SJSA1 (cell line): ENCODE results near the gene SLC13A3. TPM values are rescaled to one million over a fixed set of nuclear protein-coding genes. Genes with fewer than 3 reads are reported as not detected.

Experiments used
- DNase-seq, 2 experiments: peaks; one replicate each; pipeline ENCODE4 v3.0.0-alpha.2; 2015 to 2020; ENCODE audit warnings: low spot score in 2 of 2, low read depth in 1 of 2
- H3K27ac ChIP-seq: fragments of 250-450 bp; sonication (Bioruptor Pico); 2 replicates; pipeline ENCODE4 v1.5.1; 2020; ENCODE audit warnings: mild to moderate bottlenecking, moderate library complexity
- H3K27me3 ChIP-seq: fragments of 250-450 bp; sonication (Bioruptor Pico); replicated peaks from 2 replicates; pipeline ENCODE4 v1.5.1; 2020; ENCODE audit warnings: mild to moderate bottlenecking, moderate library complexity
- H3K36me3 ChIP-seq: fragments of 250-450 bp; sonication (Bioruptor Pico); 2 replicates; pipeline ENCODE4 v1.5.1; 2020; ENCODE audit warnings: mild to moderate bottlenecking
- H3K4me1 ChIP-seq: fragments of 250-450 bp; sonication (Bioruptor Pico); replicated peaks from 2 replicates; pipeline ENCODE4 v1.6.1; 2021; ENCODE audit warnings: mild to moderate bottlenecking
- H3K4me3 ChIP-seq: fragments of 250-450 bp; sonication (Bioruptor Pico); 2 replicates; pipeline ENCODE4 v1.5.1; 2020; ENCODE audit warnings: mild to moderate bottlenecking
- H3K9me3 ChIP-seq: fragments of 250-450 bp; sonication (Bioruptor Pico); replicated peaks from 2 replicates; pipeline ENCODE4 v1.5.1; 2020; ENCODE audit warnings: mild to moderate bottlenecking
- total RNA-seq: library from RNA; depleted of rRNA; stranded (reverse); fragments of >200 nt; shearing (Covaris generic); gene quantifications from 2 replicates; pipeline ENCODE4 v1.2.3, GENCODE V29; 2014

SLC13A3 gene
- total RNA-seq, 1 experiment from 2014 or later, result not detected

DNA sequence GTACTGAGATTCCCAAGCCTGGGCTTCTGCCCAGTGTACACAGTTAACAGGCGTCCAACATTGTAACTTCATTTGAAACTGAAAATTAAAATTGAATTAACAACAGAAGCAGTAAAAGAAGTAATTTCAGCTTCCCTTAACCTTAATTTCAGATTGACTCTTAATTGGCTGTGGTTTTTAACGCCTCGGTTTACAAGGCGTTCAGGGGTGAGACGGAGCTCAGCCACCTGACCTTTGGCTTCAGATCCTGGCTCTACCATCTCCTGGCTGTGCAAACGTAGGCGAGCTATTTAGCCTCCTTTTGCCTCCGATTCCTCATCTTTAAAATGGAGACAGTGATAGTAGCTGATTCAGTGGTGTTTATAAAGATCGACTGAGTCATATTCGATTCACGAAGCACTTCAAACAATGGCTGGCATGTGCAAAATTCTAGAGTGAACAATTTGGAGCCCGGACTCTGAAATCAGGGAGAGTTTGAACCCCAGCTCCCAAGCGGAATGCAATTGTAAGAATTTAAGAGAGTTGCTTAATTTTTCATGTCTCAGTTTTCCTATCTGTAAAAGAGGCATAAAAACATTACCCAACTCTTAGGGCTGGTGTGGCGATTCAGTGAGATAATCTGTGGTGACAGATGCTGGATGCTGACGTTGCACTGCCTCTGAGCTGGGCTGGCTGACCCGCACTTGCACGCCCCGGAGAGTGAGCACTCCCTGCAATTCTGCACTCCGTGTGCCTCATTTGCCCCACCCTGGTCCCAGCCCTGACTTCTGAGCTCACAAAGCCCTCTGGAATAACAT is 77.3 kb downstream of the SLC13A3 start:
- DNase-seq, result peak in 1 of 2 experiments; percentile 3
- Histone ChIP-seq H3K4me3 (no peak overlapping the region), H3K27ac (no peak overlapping the region), H3K4me1 (no peaks in the 10 kb centered on the region), H3K27me3 (peaks cover 15% of the 10 kb centered on the region), H3K36me3 (no peaks in the 10 kb centered on the region), H3K9me3 (no peaks in the 10 kb centered on the region)

DNA sequence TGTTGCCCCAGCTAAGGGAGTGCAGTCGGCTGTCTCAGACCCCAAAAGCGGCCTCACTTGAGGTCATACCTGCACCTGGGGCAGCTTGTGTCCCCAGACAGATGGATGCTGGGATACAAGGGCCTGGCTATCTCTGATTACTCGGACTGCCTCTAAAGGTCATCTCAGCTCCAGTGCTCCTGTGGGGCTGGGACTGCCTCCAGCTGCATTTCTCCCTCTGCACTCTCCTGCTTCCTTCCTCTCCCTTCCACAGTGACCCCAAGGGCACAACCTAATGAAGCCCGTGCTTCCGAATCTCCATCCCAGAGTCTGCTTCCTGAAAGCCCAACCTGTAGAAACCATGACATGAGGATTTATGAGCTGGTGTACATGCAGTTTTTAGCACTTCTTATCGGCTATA is 78.0 kb downstream of the SLC13A3 start:
- Histone ChIP-seq H3K27me3 (peaks cover 18% of the 10 kb centered on the region), H3K4me1 (no peaks in the 10 kb centered on the region), H3K27ac (no peak overlapping the region), H3K9me3 (no peaks in the 10 kb centered on the region), H3K4me3 (no peak overlapping the region), H3K36me3 (no peaks in the 10 kb centered on the region)
- DNase-seq, result no peak

- DNase-seq, result no peak
- H3K27me3 ChIP-seq, result peaks cover 18% of the 10 kb centered on the region
- no peaks in the 10 kb centered on the region for H3K36me3 ChIP-seq
- no peak overlapping the region for H3K27ac ChIP-seq
- H3K9me3 ChIP-seq, result no peaks in the 10 kb centered on the region
- no peak overlapping the region for H3K4me3 ChIP-seq
- no peaks in the 10 kb centered on the region for H3K4me1 ChIP-seq
Observed at GRCh38 chr20:46572790-46573189, 78.5 kb downstream of the SLC13A3 start.

- peaks cover 18% of the 10 kb centered on the region for H3K27me3 ChIP-seq
- H3K4me1 ChIP-seq, result no peaks in the 10 kb centered on the region
- H3K27ac ChIP-seq, result no peak overlapping the region
- no peak overlapping the region for H3K4me3 ChIP-seq
- no peak for DNase-seq
- H3K36me3 ChIP-seq, result no peaks in the 10 kb centered on the region
- H3K9me3 ChIP-seq, result no peaks in the 10 kb centered on the region
Observed at GRCh38 chr20:46572153-46572552, 79.1 kb downstream of the SLC13A3 start.

- Histone ChIP-seq H3K9me3 (no peaks in the 10 kb centered on the region), H3K36me3 (no peaks in the 10 kb centered on the region), H3K27ac (no peak overlapping the region), H3K4me3 (no peak overlapping the region), H3K27me3 (peaks cover 18% of the 10 kb centered on the region), H3K4me1 (no peaks in the 10 kb centered on the region)
- no peak for DNase-seq
Observed at GRCh38 chr20:46571418-46571817, 79.8 kb downstream of the SLC13A3 start.

GRCh38 chr20:46570956-46571355 is 80.3 kb downstream of the SLC13A3 start:
- Histone ChIP-seq H3K4me1 (no peaks in the 10 kb centered on the region), H3K4me3 (no peak overlapping the region), H3K27ac (no peak overlapping the region), H3K36me3 (no peaks in the 10 kb centered on the region), H3K9me3 (no peaks in the 10 kb centered on the region), H3K27me3 (peaks cover 18% of the 10 kb centered on the region)
- DNase-seq, result no peak

DNA sequence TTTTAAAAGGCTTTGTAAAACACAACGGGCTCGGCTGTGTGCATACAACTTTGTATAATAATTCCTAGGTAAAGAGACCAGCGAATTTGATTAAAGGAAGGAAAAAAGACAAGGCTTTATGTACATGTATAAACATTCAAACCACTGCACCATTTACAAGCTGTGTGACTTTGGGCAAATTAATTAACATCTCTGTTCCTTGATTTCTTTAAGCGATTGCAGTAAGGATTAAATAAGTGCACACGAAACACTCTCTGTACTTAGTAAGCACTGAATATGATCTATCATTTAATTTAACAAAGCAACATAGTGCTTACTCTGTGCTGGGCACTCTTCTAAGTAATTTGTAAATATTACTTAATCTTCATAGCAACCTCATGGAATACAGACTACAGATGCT is 81.3 kb downstream of the SLC13A3 start:
- Histone ChIP-seq H3K27me3 (peaks cover 18% of the 10 kb centered on the region), H3K36me3 (no peaks in the 10 kb centered on the region), H3K4me3 (no peak overlapping the region), H3K27ac (no peak overlapping the region), H3K9me3 (no peaks in the 10 kb centered on the region), H3K4me1 (no peaks in the 10 kb centered on the region)
- no peak for DNase-seq

DNA sequence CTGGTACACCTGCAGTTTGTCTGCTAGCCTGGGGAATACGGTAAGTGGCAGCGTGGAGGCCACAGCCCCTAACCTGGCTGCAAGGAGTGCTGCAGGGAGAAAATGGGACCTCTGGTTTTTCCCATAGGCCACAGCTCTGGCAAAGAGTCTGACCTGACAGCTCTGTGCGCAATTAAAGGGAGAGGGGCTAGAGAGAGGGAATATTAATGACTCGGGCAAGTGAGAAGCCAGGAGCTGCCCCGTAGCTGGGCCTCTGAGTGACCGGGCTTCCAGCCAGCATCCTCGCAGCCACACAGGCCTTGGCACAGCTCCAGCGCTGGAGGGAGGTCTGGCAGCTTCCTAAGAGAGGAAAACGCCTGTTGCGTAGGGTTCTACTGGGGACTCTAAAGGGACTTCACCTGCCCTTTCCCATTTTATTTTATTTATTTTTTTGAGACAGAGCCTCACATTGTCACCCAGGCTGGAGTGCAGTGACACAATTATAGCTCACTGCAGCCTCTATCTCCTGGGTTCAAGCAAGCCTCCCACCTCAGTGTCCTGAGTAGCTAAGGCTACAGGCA is 82.6 kb downstream of the SLC13A3 start:
- no peaks in the 10 kb centered on the region for H3K36me3 ChIP-seq
- no peaks in the 10 kb centered on the region for H3K9me3 ChIP-seq
- no peak overlapping the region for H3K27ac ChIP-seq
- no peaks in the 10 kb centered on the region for H3K4me1 ChIP-seq
- DNase-seq, result peak in 1 of 2 experiments; percentile 6
- H3K27me3 ChIP-seq, result peaks cover 18% of the 10 kb centered on the region
- H3K4me3 ChIP-seq, result no peak overlapping the region

DNA sequence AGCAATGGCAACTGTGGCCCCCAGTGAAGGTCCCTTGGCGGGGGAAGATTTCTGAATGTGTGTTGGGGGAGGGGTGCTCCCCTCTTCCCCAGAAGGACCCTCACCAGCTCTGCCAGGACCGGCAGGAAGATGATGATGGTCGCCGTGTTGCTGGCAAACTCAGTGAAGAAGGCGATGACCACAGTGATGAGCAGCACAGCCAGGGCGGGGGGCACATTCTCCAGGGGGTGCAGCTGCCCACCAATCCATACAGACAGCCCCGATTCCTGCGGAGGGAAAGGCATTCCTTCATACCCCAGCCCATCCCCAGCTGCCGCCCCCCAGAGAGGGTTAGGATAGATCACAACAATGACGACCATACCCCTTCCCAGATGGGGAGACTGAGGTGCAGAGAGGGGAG is 85.1 kb downstream of the SLC13A3 start:
- H3K27ac ChIP-seq, result no peak overlapping the region
- H3K4me3 ChIP-seq, result no peak overlapping the region

DNA sequence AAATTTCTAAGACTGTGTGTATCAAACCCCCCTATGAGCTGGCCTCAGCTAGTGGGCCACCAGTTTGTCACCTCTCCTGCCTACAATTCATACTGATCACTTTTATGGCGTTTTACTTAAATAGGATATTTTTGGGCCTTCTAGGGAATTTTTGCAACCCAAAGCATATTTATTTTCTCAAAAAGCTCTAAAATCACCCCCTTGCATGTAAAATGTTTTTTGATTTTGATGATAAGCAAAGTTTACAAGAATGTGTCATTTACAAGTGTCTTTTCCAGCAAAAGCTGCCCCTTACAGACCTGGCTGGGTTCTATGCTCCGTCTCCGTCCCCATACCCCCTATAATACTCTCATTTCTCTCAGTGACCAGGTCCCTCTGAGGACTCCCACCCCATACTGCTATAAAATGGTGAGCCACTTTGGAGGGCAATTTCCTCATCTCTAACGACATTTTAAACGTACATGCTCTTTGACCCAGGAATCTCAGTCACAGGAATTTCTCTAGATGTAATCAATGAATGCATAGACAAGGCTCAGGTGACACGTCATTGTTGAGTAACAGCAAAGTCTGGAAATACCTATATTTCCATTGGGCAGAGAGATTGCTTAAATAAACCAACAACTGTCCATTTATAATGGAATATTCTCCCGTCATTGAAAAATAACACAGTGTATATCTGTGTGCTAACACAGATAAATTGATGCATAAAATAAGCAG is 86.9 kb downstream of the SLC13A3 start:
- no peak overlapping the region for H3K4me3 ChIP-seq
- no peak for DNase-seq
- H3K36me3 ChIP-seq, result no peaks in the 10 kb centered on the region
- H3K27me3 ChIP-seq, result 0 out of 2 replicates have a peak, but pooled peaks cover 3% of the 10 kb centered on the region
- H3K9me3 ChIP-seq, result no peaks in the 10 kb centered on the region
- no peaks in the 10 kb centered on the region for H3K4me1 ChIP-seq
- H3K27ac ChIP-seq, result no peak overlapping the region

More for the DNA sequence above, 85.1 kb downstream of the SLC13A3 start:
- DNase-seq, result no peak
- H3K4me1 ChIP-seq, result no peaks in the 10 kb centered on the region
- peaks cover 15% of the 10 kb centered on the region for H3K27me3 ChIP-seq
- no peaks in the 10 kb centered on the region for H3K36me3 ChIP-seq
- H3K9me3 ChIP-seq, result no peaks in the 10 kb centered on the region

DNA sequence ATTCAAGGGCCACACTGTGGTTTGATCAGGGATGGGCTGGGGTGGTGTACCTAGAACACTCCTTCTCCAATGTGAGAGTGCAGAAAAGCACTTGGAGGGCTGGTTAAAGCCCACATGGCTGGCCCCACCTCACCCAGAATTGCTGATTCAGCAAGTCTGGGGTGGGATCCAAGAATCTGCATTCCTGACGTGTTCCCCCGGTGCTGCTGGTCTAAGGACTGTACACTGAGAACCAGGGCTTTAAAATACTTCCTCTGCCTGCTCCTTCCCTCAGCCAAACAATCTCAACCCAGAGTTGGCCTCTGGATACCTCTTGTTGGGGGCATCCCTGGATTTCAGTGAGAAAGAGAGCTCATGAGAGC is 87.4 kb downstream of the SLC13A3 start:
- H3K9me3 ChIP-seq, result no peaks in the 10 kb centered on the region
- H3K4me1 ChIP-seq, result no peaks in the 10 kb centered on the region
- H3K27me3 ChIP-seq, result 0 out of 2 replicates have a peak, but pooled peaks cover 3% of the 10 kb centered on the region
- no peak overlapping the region for H3K4me3 ChIP-seq
- no peaks in the 10 kb centered on the region for H3K36me3 ChIP-seq
- DNase-seq, result no peak
- no peak overlapping the region for H3K27ac ChIP-seq

DNA sequence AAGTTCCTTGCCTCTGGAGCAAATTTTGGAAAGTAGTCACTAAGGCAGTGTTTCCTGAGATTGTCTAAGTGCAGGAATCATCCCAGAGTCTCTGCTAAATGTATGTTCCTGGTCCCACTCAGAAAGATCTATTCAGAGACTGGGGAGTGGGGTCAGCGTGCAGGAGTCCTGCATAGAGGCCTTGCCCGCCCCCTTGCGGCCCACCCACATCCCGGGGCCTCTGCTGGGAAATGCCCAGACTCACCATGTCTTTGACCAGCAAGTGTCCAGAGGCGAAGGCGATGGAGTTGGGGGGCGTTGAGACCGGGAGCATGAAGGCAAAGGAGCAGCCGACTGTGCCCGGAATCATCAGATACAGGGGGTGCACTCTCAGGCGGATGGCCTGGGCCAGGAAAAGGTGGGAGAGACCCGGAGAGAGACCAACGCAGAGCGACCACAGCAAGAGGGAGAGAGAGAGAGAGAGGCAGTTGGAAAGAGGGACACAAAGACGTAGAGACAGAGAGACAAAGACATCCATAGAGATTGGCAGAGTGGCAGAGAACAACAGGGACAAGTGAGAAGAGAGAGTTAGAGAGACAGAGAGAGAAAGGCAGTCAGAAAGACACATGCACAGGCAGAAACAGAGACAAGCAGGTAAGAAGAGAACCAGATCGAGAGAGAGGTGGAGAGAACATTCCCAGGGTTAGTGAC is 87.9 kb downstream of the SLC13A3 start:
- no peaks in the 10 kb centered on the region for H3K9me3 ChIP-seq
- no peaks in the 10 kb centered on the region for H3K4me1 ChIP-seq
- no peak overlapping the region for H3K4me3 ChIP-seq
- H3K36me3 ChIP-seq, result no peaks in the 10 kb centered on the region
- no peak for DNase-seq
- no peaks in the 10 kb centered on the region for H3K27me3 ChIP-seq
- no peak overlapping the region for H3K27ac ChIP-seq

DNA sequence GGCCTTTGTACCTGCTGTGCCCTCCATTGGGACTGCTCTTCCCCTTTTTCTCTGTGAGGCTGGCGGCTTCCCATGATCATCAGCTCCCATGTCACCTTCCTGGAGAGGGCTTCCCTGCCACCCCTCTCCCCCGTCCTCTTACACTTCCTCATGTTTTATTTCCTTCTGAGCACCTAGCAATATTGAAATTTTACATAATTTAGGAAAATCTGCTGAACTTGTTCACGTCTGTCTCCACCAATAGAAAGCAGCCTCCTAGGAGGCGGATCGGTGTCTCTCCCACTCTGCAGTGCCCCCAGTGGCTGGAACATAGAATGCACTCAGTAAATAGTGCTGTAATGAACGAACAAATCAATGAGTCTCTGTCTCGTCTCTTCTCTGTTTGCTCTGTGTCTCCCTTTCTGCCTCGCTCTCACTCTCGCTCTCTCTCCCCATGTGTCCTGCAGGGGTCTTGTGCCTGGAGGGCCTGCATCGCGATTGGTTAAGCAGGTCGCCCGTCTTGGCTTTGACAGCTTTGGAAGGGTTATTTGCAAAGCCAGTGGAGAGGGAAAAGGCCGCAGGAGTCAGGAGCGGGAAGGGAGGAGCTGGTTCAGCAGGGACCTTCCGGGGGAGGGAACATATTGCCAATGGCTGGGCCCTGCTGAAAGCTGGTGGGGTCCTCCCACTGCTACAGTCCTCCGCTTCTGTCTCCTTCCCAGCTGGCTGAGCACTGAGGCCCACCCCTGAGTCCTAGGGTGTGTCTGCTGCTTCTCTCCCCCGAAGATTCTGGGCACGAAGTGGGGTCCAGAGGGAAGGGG is 88.7 kb downstream of the SLC13A3 start:
- no peaks in the 10 kb centered on the region for H3K36me3 ChIP-seq
- H3K4me1 ChIP-seq, result no peaks in the 10 kb centered on the region
- DNase-seq, result peak; percentile 19 to 57
- no peak overlapping the region for H3K4me3 ChIP-seq
- no peaks in the 10 kb centered on the region for H3K9me3 ChIP-seq
- no peaks in the 10 kb centered on the region for H3K27me3 ChIP-seq
- no peak overlapping the region for H3K27ac ChIP-seq
